ENCODE results near the gene EPB41L3.

The EPB41L3 gene

DNA sequence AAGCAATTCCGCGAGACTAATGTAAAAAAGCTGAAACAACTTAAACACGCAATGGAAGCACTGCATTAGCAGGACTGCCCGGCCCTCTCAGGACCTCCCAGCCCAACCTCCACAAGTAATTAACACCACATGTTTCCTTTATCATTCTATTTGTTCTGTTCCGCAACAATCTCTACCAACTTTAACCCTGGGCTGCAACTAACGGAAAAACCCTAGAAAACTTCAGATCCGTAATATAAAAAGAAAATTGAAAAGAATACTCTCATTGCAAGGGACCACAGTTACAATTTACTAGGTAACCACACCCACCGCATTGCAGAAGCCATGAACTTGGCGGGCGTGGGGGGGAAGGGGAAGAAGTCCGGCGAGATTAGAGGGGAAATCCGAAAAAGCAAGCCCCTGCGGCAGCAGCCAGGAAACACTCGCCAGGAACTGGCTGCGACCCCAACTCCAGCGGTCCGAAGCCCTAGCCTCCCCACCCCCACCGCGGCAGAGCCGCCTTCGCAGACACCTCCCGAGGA lies 1.2 kb downstream of the EPB41L3 start (continued):
- TF ChIP-seq, protein P1, sequence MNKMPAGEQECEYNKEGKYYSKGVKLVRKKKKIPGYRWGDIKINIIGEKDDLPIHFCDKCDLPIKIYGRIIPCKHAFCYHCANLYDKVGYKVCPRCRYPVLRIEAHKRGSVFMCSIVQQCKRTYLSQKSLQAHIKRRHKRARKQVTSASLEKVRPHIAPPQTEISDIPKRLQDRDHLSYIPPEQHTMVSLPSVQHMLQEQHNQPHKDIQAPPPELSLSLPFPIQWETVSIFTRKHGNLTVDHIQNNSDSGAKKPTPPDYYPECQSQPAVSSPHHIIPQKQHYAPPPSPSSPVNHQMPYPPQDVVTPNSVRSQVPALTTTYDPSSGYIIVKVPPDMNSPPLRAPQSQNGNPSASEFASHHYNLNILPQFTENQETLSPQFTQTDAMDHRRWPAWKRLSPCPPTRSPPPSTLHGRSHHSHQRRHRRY (tag by site-specific recombination; IDR thresholded peaks at IDR 0.05) = no peak

- ChIA-PET POLR2A (interaction anchor here (0.7 kb wide), 1 partner anchor 247 kb away, joined by 3 read pairs; no protein-coding TSS in a partner anchor), CTCF (interaction anchor here (0.7 kb wide), 1 partner anchor 1122 kb away, joined by 3 read pairs; no protein-coding TSS in a partner anchor)
- Histone ChIP-seq H3K27ac (ENCODE audit: extremely low read depth, low read depth, low read length) (no peak overlapping the region), H3K4me1 (ENCODE audit: control insufficient read depth, insufficient read depth, low read length) (peaks cover 26% of the 10 kb centered on the region), H3K36me3 (ENCODE audit: control insufficient read depth in 2 of 2, insufficient read depth in 1 of 2, low read length in 2 of 2) (no peaks in the 10 kb centered on the region; a peak in 1 of 3 replicates), H3K9me3 (ENCODE audit: control insufficient read depth, insufficient read depth, low read depth, low read length) (no peaks in the 10 kb centered on the region), H3K4me3 (ENCODE audit: low read depth, low read length) (no peak overlapping the region)
- TF ChIP-seq ZSCAN23 (tag by site-specific recombination; IDR thresholded peaks at IDR 0.05) (no peak), PRDM6 (tag by site-specific recombination; IDR thresholded peaks at IDR 0.05) (peak; percentile 74)
Measured at GRCh38 chr18:5541644-5542043, 2.2 kb downstream of the EPB41L3 start.

DNA sequence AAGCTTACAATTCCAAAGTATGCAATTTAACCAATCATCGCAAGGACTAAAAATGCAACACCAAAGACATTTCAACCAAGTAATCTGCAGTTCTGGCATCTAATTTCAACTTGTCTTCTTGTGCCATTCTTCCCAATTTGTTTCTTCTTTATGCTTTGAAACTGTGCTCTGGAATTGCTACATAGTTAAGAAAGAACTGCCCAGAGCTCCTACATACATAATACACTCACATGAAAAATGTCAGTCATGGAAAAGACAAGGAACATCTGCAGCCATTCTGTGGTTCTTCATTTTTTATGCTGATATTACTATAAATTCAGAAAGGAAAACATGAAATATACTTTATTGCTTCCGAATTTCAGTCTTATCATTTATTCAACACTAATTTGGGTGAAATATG lies 4.4 kb downstream of the EPB41L3 start:
- Histone ChIP-seq H3K27ac (ENCODE audit: extremely low read depth, low read depth, low read length) (no peak overlapping the region), H3K4me1 (ENCODE audit: control insufficient read depth, insufficient read depth, low read length) (peaks cover 24% of the 10 kb centered on the region), H3K4me3 (ENCODE audit: low read depth, low read length) (no peak overlapping the region), H3K36me3 (ENCODE audit: control insufficient read depth in 2 of 2, insufficient read depth in 1 of 2, low read length in 2 of 2) (no peaks in the 10 kb centered on the region; a peak in 1 of 3 replicates), H3K9me3 (ENCODE audit: control insufficient read depth, insufficient read depth, low read depth, low read length) (no peaks in the 10 kb centered on the region)
- ChIA-PET CTCF (interaction anchor here (0.6 kb wide), 2 partner anchors 10 to 30 kb away, joined by 3 read pairs; no protein-coding TSS in a partner anchor), POLR2A (no interaction called here)
- no peak for TF ChIP-seq MYNN (tag by site-specific recombination; IDR thresholded peaks at IDR 0.05; ENCODE audit: borderline replicate concordance)
- TF ChIP-seq ZNF654 (tag by site-specific recombination; IDR thresholded peaks at IDR 0.05; ENCODE audit: low read depth) = no peak
- TF ChIP-seq ZNF707 (tag by site-specific recombination; IDR thresholded peaks at IDR 0.05) = no peak
- no peak for TF ChIP-seq ZNF626 (tag by site-specific recombination; IDR thresholded peaks at IDR 0.05)
- TF ChIP-seq PBX3 (CRISPR knock-in tag; IDR thresholded peaks at IDR 0.05) = no peak
- no peak for TF ChIP-seq INSM2 (tag by site-specific recombination; IDR thresholded peaks at IDR 0.05)
- no peak for TF ChIP-seq ZNF175 (tag by site-specific recombination; IDR thresholded peaks at IDR 0.05)
- TF ChIP-seq, protein P2, sequence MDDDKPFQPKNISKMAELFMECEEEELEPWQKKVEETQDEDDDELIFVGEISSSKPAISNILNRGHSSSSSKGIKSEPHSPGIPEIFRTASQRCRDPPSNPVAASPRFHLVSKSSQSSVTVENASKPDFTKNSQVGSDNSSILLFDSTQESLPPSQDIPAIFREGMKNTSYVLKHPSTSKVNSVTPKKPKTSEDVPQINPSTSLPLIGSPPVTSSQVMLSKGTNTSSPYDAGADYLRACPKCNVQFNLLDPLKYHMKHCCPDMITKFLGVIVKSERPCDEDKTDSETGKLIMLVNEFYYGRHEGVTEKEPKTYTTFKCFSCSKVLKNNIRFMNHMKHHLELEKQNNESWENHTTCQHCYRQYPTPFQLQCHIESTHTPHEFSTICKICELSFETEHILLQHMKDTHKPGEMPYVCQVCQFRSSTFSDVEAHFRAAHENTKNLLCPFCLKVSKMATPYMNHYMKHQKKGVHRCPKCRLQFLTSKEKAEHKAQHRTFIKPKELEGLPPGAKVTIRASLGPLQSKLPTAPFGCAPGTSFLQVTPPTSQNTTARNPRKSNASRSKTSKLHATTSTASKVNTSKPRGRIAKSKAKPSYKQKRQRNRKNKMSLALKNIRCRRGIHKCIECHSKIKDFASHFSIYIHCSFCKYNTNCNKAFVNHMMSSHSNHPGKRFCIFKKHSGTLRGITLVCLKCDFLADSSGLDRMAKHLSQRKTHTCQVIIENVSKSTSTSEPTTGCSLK (tag by site-specific recombination; IDR thresholded peaks at IDR 0.05) = no peak
- no peak for TF ChIP-seq ZNF426 (tag by site-specific recombination; IDR thresholded peaks at IDR 0.05)
- TF ChIP-seq ZFHX2 (tag by site-specific recombination; conservative IDR thresholded peaks at IDR 0.05) = no peak
- no peak for TF ChIP-seq HOXA7 (CRISPR knock-in tag; IDR thresholded peaks at IDR 0.05; ENCODE audit: borderline replicate concordance)
- TF ChIP-seq BCL11B (tag by site-specific recombination; IDR thresholded peaks at IDR 0.05; ENCODE audit: low read depth) = no peak
- TF ChIP-seq ZBTB48 (tag by site-specific recombination; IDR thresholded peaks at IDR 0.05) = no peak
- TF ChIP-seq, protein P3, sequence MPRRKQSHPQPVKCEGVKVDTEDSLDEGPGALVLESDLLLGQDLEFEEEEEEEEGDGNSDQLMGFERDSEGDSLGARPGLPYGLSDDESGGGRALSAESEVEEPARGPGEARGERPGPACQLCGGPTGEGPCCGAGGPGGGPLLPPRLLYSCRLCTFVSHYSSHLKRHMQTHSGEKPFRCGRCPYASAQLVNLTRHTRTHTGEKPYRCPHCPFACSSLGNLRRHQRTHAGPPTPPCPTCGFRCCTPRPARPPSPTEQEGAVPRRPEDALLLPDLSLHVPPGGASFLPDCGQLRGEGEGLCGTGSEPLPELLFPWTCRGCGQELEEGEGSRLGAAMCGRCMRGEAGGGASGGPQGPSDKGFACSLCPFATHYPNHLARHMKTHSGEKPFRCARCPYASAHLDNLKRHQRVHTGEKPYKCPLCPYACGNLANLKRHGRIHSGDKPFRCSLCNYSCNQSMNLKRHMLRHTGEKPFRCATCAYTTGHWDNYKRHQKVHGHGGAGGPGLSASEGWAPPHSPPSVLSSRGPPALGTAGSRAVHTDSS (tag by site-specific recombination; IDR thresholded peaks at IDR 0.05) = no peak
- no peak for TF ChIP-seq ZNF624 (tag by site-specific recombination; IDR thresholded peaks at IDR 0.05)
- no peak for TF ChIP-seq ZEB2 (tag by site-specific recombination; IDR thresholded peaks at IDR 0.05)
- TF ChIP-seq GLI4 (tag by site-specific recombination; IDR thresholded peaks at IDR 0.05) = no peak
- no peak for TF ChIP-seq ZNF155 (tag by site-specific recombination; IDR thresholded peaks at IDR 0.05)
